ENCODE data around the gene CD58.
"Not testable (repeated sequence)": the region's sequence is repeated elsewhere in the genome, so short reads cannot be mapped to it uniquely, and the experiment has no call there.

CD58 gene

DNA sequence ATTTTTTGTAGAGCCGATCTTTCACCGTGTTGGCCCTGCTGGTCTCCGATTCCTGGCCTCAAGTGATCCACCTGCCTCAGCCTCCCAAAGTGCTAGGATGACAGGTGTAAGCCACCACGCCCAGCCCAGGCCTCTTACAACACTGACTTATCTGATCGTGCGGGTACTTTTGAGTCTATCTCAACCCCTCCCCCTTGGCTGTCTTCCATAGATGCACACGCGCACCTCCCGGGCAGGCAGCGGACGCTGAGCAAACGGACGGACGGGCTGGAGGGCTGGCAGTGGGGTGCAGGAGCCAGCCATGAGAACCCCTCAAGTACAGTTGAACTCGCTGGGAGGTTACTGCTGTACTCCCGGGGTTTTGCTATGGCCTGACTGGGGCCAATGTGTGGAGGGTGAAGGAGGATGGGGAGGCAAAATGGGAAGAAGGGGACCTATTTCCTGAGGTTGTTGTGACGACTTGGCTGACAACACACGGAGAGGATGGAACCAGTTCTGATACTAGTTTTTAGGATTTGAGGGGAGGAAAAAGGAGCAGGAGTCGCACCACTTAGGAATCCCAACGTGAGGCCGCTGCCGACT, 959 bp downstream of the CD58 start:
- no peak for DNase-seq (ENCODE audit: low spot score)

- no peak for DNase-seq (ENCODE audit: low spot score)
These were observed 1.5 kb downstream of the CD58 start for GRCh38 chr1:116569381-116569670.

GRCh38 chr1:116568662-116569380, 2.0 kb downstream of the CD58 start:
- DNase-seq (ENCODE audit: low spot score) = no peak

GRCh38 chr1:116567790-116568661, 2.8 kb downstream of the CD58 start:
- no peak for DNase-seq (ENCODE audit: low spot score)

- no peak for DNase-seq (ENCODE audit: low spot score)
These were observed 5.6 kb downstream of the CD58 start for GRCh38 chr1:116565222-116565621.

GRCh38 chr1:116564426-116564825, 6.4 kb downstream of the CD58 start:
- DNase-seq (ENCODE audit: low spot score) = no peak

DNA sequence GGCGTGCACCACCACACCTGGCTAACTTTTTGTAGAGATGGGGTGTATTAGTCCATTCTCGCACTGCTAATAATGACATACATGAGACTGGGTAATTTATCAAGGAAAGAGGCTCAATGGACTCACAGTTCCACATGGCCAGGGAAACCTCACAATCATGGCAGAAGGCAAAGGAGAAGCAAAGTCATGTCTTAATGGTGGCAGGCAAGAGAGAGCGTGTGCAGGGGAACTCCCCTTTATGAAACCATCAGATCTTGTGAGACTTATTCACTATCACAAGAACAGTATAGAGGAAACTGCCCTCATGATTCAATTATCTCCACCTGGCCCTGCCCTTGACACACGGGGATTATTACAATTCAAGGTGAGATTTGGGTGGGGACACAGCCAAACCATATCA, 8.4 kb downstream of the CD58 start:
- not testable (repeated sequence) for DNase-seq (ENCODE audit: low spot score)

GRCh38 chr1:116561563-116561962, 9.3 kb downstream of the CD58 start:
- no peak for DNase-seq (ENCODE audit: low spot score)

- no peak for DNase-seq (ENCODE audit: low spot score)
These were observed 9.9 kb downstream of the CD58 start for GRCh38 chr1:116560704-116561490.

GRCh38 chr1:116559304-116559761, 11.5 kb downstream of the CD58 start:
- no peak for DNase-seq (ENCODE audit: low spot score)

DNA sequence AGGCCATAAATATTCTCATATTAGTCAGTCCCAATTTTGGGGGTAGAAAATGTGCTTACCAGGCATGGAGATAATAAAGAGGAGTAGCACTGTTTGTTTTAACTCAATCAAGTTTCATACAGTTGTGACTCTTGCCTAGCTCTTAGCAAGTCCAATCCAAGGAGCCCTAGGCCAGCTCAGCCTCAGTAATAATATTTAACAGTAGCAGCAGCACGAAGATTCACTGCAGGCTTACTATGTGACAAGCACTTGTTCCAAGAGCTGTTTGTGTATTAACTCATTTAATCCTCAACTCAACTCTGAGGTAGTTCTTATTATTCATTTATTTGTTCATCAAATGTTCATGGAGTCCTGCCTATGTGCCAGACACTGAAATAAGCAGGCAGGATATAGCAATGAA, 12.3 kb downstream of the CD58 start:
- no peak for DNase-seq (ENCODE audit: low spot score)

GRCh38 chr1:116558140-116558549, 12.7 kb downstream of the CD58 start:
- no peak for DNase-seq (ENCODE audit: low spot score)

GRCh38 chr1:116557323-116557878, 13.4 kb downstream of the CD58 start:
- no peak for DNase-seq (ENCODE audit: low spot score)

- DNase-seq (ENCODE audit: low spot score) = no peak
These were observed 14.4 kb downstream of the CD58 start for GRCh38 chr1:116556289-116557006.

DNA sequence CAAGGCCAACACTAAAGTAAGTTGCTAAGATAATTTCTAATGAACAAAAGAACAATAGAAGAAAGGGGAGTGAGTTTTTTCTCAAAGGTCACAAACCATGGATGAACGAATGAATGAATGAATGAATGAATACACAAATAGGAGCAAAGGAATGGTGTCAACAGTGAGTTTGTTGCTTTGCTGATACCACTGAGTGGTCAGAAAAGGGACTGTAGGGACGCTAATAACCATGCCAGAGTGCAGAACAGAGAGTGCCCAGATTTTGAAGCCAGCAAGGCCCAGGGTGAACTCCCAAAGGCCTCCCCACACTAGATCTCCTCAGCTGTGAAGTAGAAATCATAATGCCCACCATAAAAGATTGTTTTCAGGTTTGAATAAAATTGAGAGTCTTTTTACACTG, 15.9 kb downstream of the CD58 start:
- DNase-seq (ENCODE audit: low spot score) = no peak

DNA sequence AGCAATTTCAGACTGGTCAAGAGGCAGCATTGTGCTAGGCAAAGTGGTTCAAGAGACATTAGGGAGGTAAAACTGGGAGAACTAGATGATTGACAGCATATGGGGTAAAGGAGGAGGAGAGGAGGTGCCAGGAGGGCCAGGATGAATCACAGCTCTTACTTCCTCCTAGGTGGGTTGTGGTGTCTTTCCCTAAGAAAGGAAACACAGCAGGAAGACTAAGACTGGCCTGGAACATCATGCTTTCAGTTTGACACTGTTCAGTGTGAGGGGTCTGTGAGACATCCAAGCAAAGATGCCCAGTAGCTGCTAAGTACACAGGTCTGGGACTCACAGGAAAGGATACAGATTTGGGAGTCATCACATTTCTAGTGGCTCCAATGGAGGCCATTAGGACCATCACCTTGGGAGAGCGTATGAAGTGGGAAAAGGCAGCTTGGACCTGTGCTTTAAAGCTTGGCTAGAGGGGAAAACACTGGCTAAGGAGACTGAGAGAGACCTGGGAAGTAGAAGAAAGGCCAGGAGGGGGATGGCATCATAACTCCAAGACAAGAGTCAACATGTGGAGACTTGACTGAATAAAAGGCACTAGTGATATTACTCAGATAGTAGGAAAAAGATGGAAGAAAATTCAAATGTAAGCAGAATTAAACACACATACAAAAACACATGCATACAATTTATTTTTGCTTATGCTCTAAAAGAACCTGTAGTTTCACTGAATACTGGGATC, 17.3 kb downstream of the CD58 start:
- no peak for DNase-seq (ENCODE audit: low spot score)

- DNase-seq (ENCODE audit: low spot score) = no peak
These were observed 24.4 kb downstream of the CD58 start for GRCh38 chr1:116546354-116546977.

DNA sequence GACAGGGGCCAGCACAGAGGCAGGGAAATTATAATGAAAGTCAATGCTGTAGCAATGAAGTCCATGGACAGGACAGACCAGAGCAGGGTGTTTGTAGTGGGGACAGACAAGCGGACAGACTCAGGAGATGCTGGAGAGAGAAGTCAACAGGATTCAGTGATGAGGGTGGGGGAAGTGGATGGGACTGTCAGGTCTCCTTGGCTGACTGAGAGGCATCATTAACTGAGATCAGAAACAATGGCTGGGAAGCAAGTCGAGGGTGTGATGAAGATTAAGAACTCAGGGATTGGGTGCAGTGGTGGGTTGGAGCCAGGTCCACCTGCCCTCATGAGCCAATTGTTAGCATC, 25.5 kb downstream of the CD58 start:
- DNase-seq (ENCODE audit: low spot score) = no peak

GRCh38 chr1:116544588-116545358, 26.1 kb downstream of the CD58 start:
- no peak for DNase-seq (ENCODE audit: low spot score)

- DNase-seq (ENCODE audit: low spot score) = no peak
These were observed 30.7 kb downstream of the CD58 start for GRCh38 chr1:116540088-116540487.
